Measurements from ENCODE around the gene TIGD3.

DNA sequence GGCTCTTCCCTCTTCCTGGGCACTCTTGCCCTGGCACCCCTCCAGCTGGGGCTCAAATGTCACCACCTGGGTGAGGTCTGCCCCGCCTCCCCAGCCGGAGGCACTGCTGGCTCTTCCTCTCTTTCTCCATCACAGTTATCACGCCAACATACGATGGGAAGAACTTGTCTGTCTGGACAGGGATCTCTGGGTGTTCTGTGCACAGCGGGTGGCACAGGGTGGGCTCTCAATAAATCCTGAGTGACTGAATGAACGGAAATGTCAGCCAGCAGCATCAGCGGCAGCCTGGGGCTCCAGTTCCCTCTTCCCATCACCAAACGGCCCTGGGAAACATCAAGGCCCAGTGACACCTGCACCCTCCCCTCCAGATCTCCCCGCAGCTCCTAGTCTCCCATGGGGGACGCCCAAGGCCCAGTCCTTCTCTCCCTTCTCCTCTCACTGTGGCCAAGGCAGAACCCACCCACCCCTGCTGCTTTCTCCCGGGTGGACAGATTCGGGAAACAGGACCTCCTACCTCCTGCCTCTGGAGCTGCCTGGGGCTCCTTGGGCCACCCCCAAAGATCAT, 28.3 kb downstream of the TIGD3 start:
- TF ChIP-seq, protein P1, sequence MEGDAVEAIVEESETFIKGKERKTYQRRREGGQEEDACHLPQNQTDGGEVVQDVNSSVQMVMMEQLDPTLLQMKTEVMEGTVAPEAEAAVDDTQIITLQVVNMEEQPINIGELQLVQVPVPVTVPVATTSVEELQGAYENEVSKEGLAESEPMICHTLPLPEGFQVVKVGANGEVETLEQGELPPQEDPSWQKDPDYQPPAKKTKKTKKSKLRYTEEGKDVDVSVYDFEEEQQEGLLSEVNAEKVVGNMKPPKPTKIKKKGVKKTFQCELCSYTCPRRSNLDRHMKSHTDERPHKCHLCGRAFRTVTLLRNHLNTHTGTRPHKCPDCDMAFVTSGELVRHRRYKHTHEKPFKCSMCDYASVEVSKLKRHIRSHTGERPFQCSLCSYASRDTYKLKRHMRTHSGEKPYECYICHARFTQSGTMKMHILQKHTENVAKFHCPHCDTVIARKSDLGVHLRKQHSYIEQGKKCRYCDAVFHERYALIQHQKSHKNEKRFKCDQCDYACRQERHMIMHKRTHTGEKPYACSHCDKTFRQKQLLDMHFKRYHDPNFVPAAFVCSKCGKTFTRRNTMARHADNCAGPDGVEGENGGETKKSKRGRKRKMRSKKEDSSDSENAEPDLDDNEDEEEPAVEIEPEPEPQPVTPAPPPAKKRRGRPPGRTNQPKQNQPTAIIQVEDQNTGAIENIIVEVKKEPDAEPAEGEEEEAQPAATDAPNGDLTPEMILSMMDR (IDR thresholded peaks at IDR 0.05; ENCODE audit: insufficient read depth, low read depth, low read length): no peak
- no peak for TF ChIP-seq EZH2 (IDR thresholded peaks at IDR 0.05; ENCODE audit: insufficient read depth, low read length)
